Naive thymus-derived CD8-positive, alpha-beta T cell (primary cell): ENCODE results near the gene PCNT. TPM values are rescaled to one million over a fixed set of nuclear protein-coding genes. Genes with fewer than 3 reads are reported as not detected.
A peak's percentile ranks its signal among the peaks of the same experiment; 100 is the strongest.
"Not testable (repeated sequence)": the region's sequence is repeated elsewhere in the genome, so short reads cannot be mapped to it uniquely, and the experiment has no call there.

ENCODE experiments used
- ATAC-seq, 2 donors: fragments of 150-1000 bp; cut with Tn5 transposase in 1 of 2; sonication (Bioruptor Pico), chemical (Tn5 transposase) in 1 of 2; 1 replicate in 1 of 2; 2 replicates in 1 of 2; pipeline ENCODE4 v1.10.0; 2021; ENCODE audit warnings: mild to moderate bottlenecking in 2 of 2, moderate library complexity in 2 of 2
- POLR2A ChIA-PET: fragments of 350-600 bp; sonication (Branson Sonifier 250); formaldehyde crosslinking; loops from one replicate; lab custom pipeline; 2021; ENCODE audit warnings: antibody characterized with exemption; lab: Charles Lee
- DNase-seq, 10 donors: peaks; one replicate each; pipeline versions ENCODE4 v3.0.0 to v3.0.0-alpha.2; 2020 to 2022
- H3K27ac Mint-ChIP-seq, 10 donors: one replicate each; pipeline ENCODE4 v1.8.0; 2020 to 2022; ENCODE audit warnings: mild to moderate bottlenecking in 10 of 10, mixed read lengths in 10 of 10, moderate library complexity in 4 of 10, inconsistent platforms in 1 of 10
- H3K27me3 Mint-ChIP-seq, 5 donors: one replicate each; pipeline ENCODE4 v1.8.0; 2021 to 2022; ENCODE audit warnings: mixed read lengths in 5 of 5
- H3K36me3 Mint-ChIP-seq, 3 donors: one replicate each; pipeline ENCODE4 v1.8.0; 2020 to 2022; ENCODE audit warnings: mixed read lengths in 3 of 3, mild to moderate bottlenecking in 2 of 3, inconsistent platforms in 1 of 3
- H3K4me1 Mint-ChIP-seq, 4 donors: one replicate each; pipeline ENCODE4 v1.8.0; 2021 to 2022; ENCODE audit warnings: mixed read lengths in 4 of 4
- H3K4me3 Mint-ChIP-seq, 10 donors: one replicate each; pipeline ENCODE4 v1.8.0; 2020 to 2022; ENCODE audit warnings: mild to moderate bottlenecking in 10 of 10, mixed read lengths in 10 of 10, moderate library complexity in 6 of 10, inconsistent platforms in 1 of 10
- H3K9me3 Mint-ChIP-seq, 9 donors: one replicate each; pipeline ENCODE4 v1.8.0; 2020 to 2022; ENCODE audit warnings: mixed read lengths in 9 of 9, mild to moderate bottlenecking in 3 of 9, inconsistent platforms in 1 of 9, moderate library complexity in 1 of 9
- polyA plus RNA-seq, 3 donors: library from polyadenylated mRNA; unstranded; fragments of 300-500 nt; fragmentation: Illumina TruSeq; gene quantifications; one replicate each; pipeline ENCODE4 v1.2.3, GENCODE V29; 2021
- total RNA-seq, 8 experiments: library from RNA in 2 of 8; stranded (reverse) in 2 of 8; gene quantifications; one replicate each; pipeline ENCODE4 v1.2.3 and lab custom pipeline; 2021 to 2026

Gene PCNT
- total and polyA plus RNA-seq, 5 experiments from 2014 or later, result 17.2 to 86.2 (median 37.4) TPM

DNA sequence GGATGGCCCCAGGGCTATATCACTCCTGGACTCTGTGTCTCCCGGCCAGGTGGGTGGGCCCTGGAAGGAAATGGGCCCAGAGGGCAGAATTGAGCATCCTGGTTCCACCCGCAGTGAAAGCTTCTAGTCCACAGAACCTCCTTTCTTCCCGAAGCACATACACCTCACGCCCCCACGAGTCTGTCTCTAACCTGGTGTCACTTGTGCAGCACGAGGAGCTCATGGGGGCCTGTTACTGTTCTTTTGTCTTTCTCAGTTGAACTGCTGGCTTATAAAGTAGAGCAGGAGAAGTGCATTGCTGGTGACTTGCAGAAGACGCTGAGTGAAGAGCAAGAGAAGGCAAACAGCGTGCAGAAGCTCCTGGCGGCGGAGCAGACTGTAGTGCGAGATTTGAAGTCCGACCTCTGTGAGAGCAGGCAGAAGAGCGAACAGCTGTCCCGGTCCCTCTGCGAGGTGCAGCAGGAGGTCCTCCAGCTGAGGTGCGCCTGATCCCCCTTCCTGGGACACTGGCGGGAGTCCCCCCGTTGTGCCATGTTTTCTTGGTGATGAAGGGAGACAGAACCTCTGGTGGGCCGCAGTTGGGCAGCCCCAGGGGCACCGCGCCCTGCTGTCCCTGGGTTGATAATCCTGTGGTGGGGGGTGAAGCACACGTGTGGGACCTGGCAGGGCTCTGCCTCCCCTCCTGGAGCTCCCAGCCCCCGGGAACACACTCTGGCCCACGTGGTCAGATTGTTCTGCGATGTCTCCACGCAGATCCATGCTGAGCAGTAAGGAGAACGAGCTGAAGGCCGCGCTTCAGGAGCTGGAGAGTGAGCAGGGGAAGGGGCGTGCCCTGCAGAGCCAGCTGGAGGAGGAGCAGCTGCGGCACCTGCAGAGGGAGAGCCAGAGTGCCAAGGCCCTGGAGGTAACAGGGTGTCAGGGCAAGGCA, 106.1 kb downstream of the PCNT start:
- Mint-ChIP-seq H3K36me3 (peaks cover 0 to 42% (median 13%) of the 10 kb centered on the region in 3 donors), H3K4me1 (peaks cover 11 to 43% (median 32%) of the 10 kb centered on the region in 4 donors), H3K4me3 (peak overlapping the region in 8 of 10 donors; percentile 36 to 86 (median 69)), H3K9me3 (no peaks in the 10 kb centered on the region), H3K27me3 (no peaks in the 10 kb centered on the region), H3K27ac (peak overlapping the region in 9 of 10 donors; percentile 19 to 95 (median 86))
- ATAC-seq (no peak), DNase-seq (no peak)
- POLR2A ChIA-PET, result interaction anchor here (1.7 kb wide), 1 partner anchor 206 kb away, joined by 4 read pairs; no protein-coding TSS in a partner anchor

DNA sequence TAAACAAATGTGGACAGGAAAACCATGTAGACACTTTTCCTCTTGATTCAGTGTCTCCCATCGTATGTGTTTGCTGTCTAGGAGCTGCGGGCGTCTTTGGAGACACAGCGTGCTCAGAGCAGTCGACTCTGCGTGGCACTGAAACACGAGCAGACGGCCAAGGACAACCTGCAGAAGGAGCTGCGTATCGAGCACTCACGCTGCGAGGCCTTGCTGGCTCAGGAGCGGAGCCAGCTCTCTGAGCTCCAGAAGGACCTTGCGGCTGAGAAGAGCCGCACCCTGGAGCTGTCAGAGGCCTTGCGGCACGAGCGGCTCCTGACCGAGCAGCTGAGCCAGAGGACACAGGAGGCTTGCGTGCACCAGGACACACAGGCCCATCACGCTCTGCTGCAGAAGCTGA, 107.5 kb downstream of the PCNT start:
- peak in 1 of 2 donors; percentile 6 for ATAC-seq
- POLR2A ChIA-PET, result interaction anchor here (0.8 to 1.7 kb wide), 5 partner anchors 9 to 205 kb away, joined by 3 to 9 read pairs (median 4); partner anchors contain the start of gene DIP2A
- H3K4me3 Mint-ChIP-seq, result peak overlapping the region; percentile 33 to 86 (median 61)
- H3K27me3 Mint-ChIP-seq, result no peaks in the 10 kb centered on the region
- H3K27ac Mint-ChIP-seq, result peak overlapping the region in 9 of 10 donors; percentile 79 to 95 (median 91)
- H3K9me3 Mint-ChIP-seq, result no peaks in the 10 kb centered on the region
- H3K4me1 Mint-ChIP-seq, result peaks cover 7 to 36% (median 22%) of the 10 kb centered on the region in 4 donors
- no peak for DNase-seq
- peaks cover 0 to 52% (median 15%) of the 10 kb centered on the region in 3 donors for H3K36me3 Mint-ChIP-seq

DNA sequence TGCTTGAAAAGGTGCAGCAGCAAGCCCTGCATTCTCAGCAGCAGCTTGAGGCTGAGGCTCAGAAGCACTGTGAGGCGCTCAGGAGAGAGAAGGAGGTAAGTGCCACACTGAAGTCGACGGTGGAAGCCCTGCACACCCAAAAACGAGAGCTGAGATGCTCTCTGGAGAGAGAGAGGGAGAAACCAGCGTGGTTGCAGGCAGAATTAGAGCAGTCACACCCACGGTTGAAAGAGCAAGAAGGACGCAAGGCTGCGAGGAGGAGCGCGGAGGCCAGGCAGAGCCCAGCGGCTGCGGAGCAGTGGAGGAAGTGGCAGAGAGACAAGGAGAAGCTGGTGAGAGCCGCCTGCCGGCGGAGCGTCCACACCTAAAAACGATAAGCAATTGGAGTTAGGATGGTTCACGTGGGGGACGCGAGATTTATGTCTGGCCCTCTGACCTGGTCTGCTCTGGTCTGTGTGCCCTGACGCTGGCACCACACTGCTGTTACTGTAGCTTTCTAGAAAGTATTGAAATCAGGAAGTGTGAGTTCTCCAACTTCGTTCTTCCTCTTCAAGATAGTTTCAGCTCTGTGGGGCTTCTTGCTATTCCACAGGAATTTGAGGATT, 108.0 kb downstream of the PCNT start:
- Mint-ChIP-seq H3K36me3 (peaks cover 0 to 55% (median 15%) of the 10 kb centered on the region in 3 donors), H3K27me3 (no peaks in the 10 kb centered on the region), H3K4me3 (peak overlapping the region; percentile 55 to 86 (median 66)), H3K9me3 (no peaks in the 10 kb centered on the region), H3K4me1 (peaks cover 7 to 37% (median 23%) of the 10 kb centered on the region in 4 donors), H3K27ac (peak overlapping the region; percentile 79 to 95 (median 92))
- ATAC-seq (peak; percentile 51 to 69), DNase-seq (peak in 4 of 10 donors; percentile 38 to 58 (median 46))
- POLR2A ChIA-PET, result interaction anchor here (0.5 to 1.7 kb wide), 9 partner anchors 8 to 204 kb away, joined by 3 to 9 read pairs (median 4); partner anchors contain the start of gene DIP2A

DNA sequence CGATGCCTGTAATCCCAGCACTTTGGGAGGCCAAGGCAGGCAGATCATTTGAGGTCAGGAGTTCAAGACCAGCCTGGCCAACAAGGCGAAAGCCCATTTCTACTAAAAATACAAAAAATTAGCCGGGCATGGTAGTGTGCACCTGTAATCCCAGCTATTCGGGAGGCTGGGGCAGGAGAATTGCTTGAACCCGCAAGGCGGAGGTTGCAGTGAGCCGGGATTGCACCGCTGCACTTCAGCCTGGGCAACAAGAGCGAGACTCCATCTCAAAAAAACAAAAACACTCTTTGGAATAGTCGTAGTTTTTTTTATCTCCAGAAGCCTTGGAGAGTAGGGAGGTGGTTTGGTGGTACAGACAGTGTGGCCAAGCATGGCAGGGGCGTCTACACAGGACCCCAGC, 109.2 kb downstream of the PCNT start:
- H3K4me1 Mint-ChIP-seq, result peaks cover 11 to 43% (median 29%) of the 10 kb centered on the region in 4 donors
- not testable (repeated sequence) for DNase-seq, ATAC-seq, H3K27me3 Mint-ChIP-seq, H3K9me3 Mint-ChIP-seq
- H3K36me3 Mint-ChIP-seq, result peaks cover 0 to 61% (median 16%) of the 10 kb centered on the region in 3 donors
- POLR2A ChIA-PET, result interaction anchor here (0.7 to 5.3 kb wide), 4 partner anchors 8 to 119 kb away, joined by 3 to 65 read pairs (median 6); no protein-coding TSS in a partner anchor
- H3K27ac Mint-ChIP-seq, result peak overlapping the region in 6 of 10 donors; percentile 41 to 95 (median 70)
- H3K4me3 Mint-ChIP-seq, result peak overlapping the region in 6 of 10 donors; percentile 41 to 78 (median 56)

DNA sequence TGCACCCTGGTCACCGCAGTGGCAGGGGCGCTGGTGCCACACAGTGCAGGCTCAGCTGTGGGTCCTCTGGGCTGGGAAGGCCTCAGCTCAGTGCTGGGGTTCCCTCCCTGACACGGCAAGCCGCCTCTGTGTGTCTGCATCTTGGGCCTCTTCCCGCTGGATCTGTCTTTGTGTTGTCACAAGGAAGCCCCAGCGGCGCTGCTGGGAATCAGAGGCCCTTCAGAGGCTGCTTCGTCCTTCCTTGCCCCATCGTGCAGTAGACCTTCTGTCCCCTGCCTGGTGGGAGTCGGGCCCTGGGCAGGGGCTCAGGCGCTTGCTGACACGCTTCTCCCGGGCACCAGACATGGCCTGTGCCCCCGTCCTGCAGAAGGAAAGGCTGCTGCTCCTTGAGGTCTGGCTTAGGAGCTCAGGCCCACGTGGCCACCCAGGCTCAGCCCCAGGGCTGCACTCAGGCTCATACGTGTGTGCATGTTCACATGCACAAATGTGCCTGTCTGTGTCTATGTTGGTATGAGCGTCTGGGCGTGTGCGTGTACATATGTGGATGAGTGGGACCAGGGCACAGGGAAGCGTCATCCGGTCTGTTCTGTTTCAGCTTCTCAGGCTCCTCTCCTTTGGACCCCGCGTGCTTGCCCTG, 110.5 kb downstream of the PCNT start:
- peaks cover 0 to 67% (median 18%) of the 10 kb centered on the region in 3 donors for H3K36me3 Mint-ChIP-seq
- POLR2A ChIA-PET, result interaction anchor here (5.3 kb wide), 1 partner anchor 9 kb away, joined by 65 read pairs; no protein-coding TSS in a partner anchor
- H3K27ac Mint-ChIP-seq, result peak overlapping the region; percentile 44 to 98 (median 81)
- no peaks in the 10 kb centered on the region for H3K9me3 Mint-ChIP-seq
- peaks cover 11 to 43% (median 30%) of the 10 kb centered on the region in 4 donors for H3K4me1 Mint-ChIP-seq
- no peaks in the 10 kb centered on the region for H3K27me3 Mint-ChIP-seq
- no peak for ATAC-seq
- DNase-seq, result no peak
- peak overlapping the region in 8 of 10 donors; percentile 39 to 71 (median 50) for H3K4me3 Mint-ChIP-seq

DNA sequence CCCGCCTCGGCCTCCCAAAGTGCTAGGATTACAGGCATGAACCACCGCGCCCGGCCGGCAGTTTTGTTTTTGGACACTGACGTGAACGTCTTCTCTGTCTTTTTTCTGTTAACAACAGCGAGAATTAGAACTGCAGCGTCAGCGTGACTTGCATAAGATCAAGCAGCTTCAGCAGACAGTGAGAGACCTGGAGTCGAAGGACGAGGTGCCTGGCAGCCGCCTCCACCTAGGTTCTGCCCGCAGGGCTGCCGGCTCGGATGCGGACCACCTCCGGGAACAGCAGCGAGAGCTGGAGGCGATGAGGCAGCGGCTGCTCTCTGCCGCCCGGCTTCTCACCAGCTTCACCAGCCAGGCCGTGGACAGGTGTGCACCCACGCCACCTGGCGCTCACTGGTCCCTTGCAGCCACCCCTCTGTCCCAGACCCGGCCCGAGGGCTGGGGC, 111.9 kb downstream of the PCNT start:
- no peak for DNase-seq
- no peaks in the 10 kb centered on the region for H3K9me3 Mint-ChIP-seq
- peaks cover 11 to 38% (median 26%) of the 10 kb centered on the region in 4 donors for H3K4me1 Mint-ChIP-seq
- H3K36me3 Mint-ChIP-seq, result peaks cover 0 to 73% (median 17%) of the 10 kb centered on the region in 3 donors
- peak overlapping the region in 3 of 10 donors; percentile 12 to 69 (median 45) for H3K4me3 Mint-ChIP-seq
- H3K27me3 Mint-ChIP-seq, result no peaks in the 10 kb centered on the region
- ATAC-seq, result no peak
- POLR2A ChIA-PET, result interaction anchor here (0.7 to 5.3 kb wide), 2 partner anchors 11 to 96 kb away, joined by 3 to 65 read pairs; no protein-coding TSS in a partner anchor
- peak overlapping the region in 6 of 10 donors; percentile 63 to 98 (median 76) for H3K27ac Mint-ChIP-seq

DNA sequence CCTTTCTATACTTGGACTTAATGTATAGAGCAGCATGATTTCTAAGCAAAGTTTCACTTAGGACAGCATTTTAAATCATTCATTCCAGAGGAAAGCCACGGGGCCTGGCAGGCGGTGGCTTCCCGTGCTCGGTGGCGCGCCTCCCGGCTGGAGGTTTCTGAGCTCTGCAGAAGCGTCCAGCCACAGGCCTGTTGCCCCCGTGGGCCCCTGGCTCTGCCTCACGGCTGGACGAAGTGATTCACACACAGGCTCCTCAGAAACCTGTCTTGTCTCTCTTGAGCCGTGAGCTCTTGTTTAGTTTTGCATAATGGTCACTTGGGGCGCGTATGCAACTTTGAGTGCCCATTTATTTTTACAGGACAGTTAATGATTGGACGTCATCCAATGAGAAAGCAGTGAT, 112.7 kb downstream of the PCNT start:
- H3K36me3 Mint-ChIP-seq, result peaks cover 0 to 73% (median 22%) of the 10 kb centered on the region in 3 donors
- H3K4me3 Mint-ChIP-seq, result peak overlapping the region in 7 of 10 donors; percentile 68 to 88 (median 82)
- H3K4me1 Mint-ChIP-seq, result peaks cover 8 to 38% (median 24%) of the 10 kb centered on the region in 4 donors
- peak overlapping the region; percentile 70 to 98 (median 96) for H3K27ac Mint-ChIP-seq
- POLR2A ChIA-PET, result interaction anchor here (0.9 to 5.3 kb wide), 3 partner anchors 12 to 208 kb away, joined by 3 to 65 read pairs (median 4); no protein-coding TSS in a partner anchor
- no peaks in the 10 kb centered on the region for H3K9me3 Mint-ChIP-seq
- DNase-seq, result no peak
- no peaks in the 10 kb centered on the region for H3K27me3 Mint-ChIP-seq
- ATAC-seq, result no peak

DNA sequence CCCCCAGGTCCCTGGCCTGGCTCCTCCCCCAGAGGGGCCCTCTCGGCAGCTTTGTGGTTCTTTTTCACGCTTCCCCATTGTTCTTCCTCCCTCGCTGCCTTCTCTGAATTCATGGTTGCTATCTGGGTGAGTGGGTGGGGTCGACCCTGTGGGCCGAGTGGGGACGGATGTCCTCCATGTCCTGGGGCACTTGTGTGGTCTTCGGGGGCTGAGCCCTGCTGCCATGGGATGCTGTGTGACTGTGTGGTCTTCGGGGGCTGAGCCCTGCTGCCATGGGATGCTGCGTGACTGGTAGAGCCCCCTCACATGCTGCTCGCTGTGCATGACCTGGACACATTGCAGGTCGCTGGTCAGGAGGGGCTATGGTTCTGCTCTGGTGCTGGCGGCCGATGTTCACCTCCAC, 113.1 kb downstream of the PCNT start:
- POLR2A ChIA-PET, result interaction anchor here (0.9 to 5.3 kb wide), 4 partner anchors 12 to 207 kb away, joined by 3 to 65 read pairs (median 5); no protein-coding TSS in a partner anchor
- ATAC-seq, result peak; percentile 20 to 38
- no peaks in the 10 kb centered on the region for H3K27me3 Mint-ChIP-seq
- peaks cover 4 to 34% (median 20%) of the 10 kb centered on the region in 4 donors for H3K4me1 Mint-ChIP-seq
- H3K4me3 Mint-ChIP-seq, result peak overlapping the region in 9 of 10 donors; percentile 68 to 88 (median 79)
- peak in 1 of 10 donors; percentile 33 for DNase-seq
- peaks cover 0 to 70% (median 22%) of the 10 kb centered on the region in 3 donors for H3K36me3 Mint-ChIP-seq
- H3K9me3 Mint-ChIP-seq, result no peaks in the 10 kb centered on the region
- peak overlapping the region; percentile 70 to 98 (median 96) for H3K27ac Mint-ChIP-seq

DNA sequence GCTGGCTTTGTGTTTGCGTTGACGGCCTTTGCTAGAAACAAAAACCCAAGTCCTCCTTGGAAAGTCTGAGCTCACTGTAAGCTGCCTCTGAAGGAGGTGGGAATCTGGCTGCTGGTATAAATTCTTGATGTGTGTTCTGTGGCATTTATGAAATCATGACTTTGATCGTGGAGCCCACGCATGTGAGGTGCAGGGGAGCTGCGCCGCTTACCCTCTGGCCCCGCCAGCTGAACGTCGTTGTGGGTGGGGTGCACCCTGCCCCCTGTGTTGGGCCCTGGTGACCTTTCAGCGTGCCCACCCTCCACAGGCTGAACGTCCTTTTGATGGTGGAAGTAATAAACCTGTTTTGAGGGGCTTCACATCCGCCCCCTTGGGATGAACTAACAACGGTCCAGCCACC, 113.6 kb downstream of the PCNT start:
- H3K9me3 Mint-ChIP-seq, result no peaks in the 10 kb centered on the region
- no peaks in the 10 kb centered on the region for H3K27me3 Mint-ChIP-seq
- DNase-seq (peak in 4 of 10 donors; percentile 29 to 63 (median 48)), ATAC-seq (peak; percentile 75 to 77)
- H3K36me3 Mint-ChIP-seq, result peaks cover 0 to 70% (median 23%) of the 10 kb centered on the region in 3 donors
- peaks cover 4 to 30% (median 18%) of the 10 kb centered on the region in 4 donors for H3K4me1 Mint-ChIP-seq
- H3K27ac Mint-ChIP-seq, result peak overlapping the region; percentile 70 to 98 (median 96)
- POLR2A ChIA-PET, result interaction anchor here (0.9 to 5.3 kb wide), 4 partner anchors 13 to 207 kb away, joined by 3 to 65 read pairs (median 5); no protein-coding TSS in a partner anchor
- peak overlapping the region; percentile 50 to 88 (median 78) for H3K4me3 Mint-ChIP-seq

DNA sequence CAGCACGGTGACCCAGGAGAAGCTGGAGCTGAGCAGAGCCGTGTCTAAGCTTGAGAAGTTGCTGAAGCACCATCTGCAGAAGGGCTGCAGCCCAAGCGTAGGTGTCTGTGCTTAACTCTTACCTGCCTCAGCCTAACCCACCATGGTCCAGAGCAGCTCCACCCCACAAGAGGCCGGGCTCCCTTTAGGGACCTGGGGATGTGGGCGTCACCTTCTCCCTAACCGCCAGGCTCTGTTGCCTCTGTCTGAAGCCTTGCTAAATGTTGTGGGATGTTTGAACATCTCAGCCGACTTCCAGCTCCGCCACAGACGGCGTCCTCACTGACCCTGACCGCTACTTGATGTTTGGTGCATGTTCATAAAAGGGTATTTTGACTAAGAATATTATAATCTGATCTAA, 114.3 kb downstream of the PCNT start:
- POLR2A ChIA-PET, result interaction anchor here (2.0 to 5.3 kb wide), 2 partner anchors 13 to 20 kb away, joined by 6 to 65 read pairs; no protein-coding TSS in a partner anchor
- Mint-ChIP-seq H3K27ac (peak overlapping the region in 9 of 10 donors; percentile 70 to 98 (median 96)), H3K4me1 (peaks cover 4 to 31% (median 20%) of the 10 kb centered on the region in 4 donors), H3K36me3 (peaks cover 0 to 70% (median 25%) of the 10 kb centered on the region in 3 donors), H3K4me3 (peak overlapping the region in 7 of 10 donors; percentile 29 to 88 (median 82)), H3K27me3 (no peaks in the 10 kb centered on the region), H3K9me3 (no peaks in the 10 kb centered on the region)
- ATAC-seq (peak; percentile 26 to 32), DNase-seq (no peak)

DNA sequence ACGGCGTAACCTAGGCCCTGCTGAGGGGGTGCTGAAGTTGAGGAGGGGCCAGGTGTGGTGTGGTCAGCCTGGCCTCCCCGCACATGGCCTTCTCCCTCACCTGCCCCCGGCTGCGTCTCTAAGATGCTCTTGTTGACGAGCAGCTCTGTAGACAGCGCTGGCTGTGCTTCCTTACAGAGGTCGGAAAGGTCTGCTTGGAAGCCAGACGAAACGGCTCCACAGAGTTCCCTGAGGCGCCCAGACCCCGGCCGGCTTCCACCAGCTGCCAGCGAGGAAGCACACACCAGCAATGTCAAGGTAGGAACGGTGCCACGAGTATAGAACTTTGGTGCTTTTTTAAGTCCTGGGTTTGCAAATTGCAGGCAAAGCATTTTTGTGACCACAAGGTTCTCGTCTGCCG, 116.0 kb downstream of the PCNT start:
- peaks cover 0 to 73% (median 22%) of the 10 kb centered on the region in 3 donors for H3K36me3 Mint-ChIP-seq
- H3K27me3 Mint-ChIP-seq, result no peaks in the 10 kb centered on the region
- DNase-seq (no peak), ATAC-seq (no peak)
- POLR2A ChIA-PET, result no interaction called here
- H3K27ac Mint-ChIP-seq, result peak overlapping the region in 5 of 10 donors; percentile 41 to 82 (median 56)
- H3K4me3 Mint-ChIP-seq, result no peak overlapping the region
- H3K9me3 Mint-ChIP-seq, result no peaks in the 10 kb centered on the region
- peaks cover 4 to 39% (median 23%) of the 10 kb centered on the region in 4 donors for H3K4me1 Mint-ChIP-seq
